ENCODE measurements around the gene RBFOX2.

GRCh38 chr22:35973388-35973787 lies 55.2 kb downstream of the RBFOX2 start:
- TF ChIP-seq CTCF (IDR thresholded peaks at IDR 0.05) (no peak), POLR2A (IDR thresholded peaks at IDR 0.05) (no peak)
